ENCODE results near the gene SYAP1. TPM values are rescaled to one million over a fixed set of nuclear protein-coding genes. Genes with fewer than 3 reads are reported as not detected.

The SYAP1 gene
- total and polyA plus RNA-seq, 9 of the 15 experiments (the other 6 are each of a cell fraction or from before 2014, with no cell fraction given), result 5.7 to 35.3 (median 27.6) TPM

DNA sequence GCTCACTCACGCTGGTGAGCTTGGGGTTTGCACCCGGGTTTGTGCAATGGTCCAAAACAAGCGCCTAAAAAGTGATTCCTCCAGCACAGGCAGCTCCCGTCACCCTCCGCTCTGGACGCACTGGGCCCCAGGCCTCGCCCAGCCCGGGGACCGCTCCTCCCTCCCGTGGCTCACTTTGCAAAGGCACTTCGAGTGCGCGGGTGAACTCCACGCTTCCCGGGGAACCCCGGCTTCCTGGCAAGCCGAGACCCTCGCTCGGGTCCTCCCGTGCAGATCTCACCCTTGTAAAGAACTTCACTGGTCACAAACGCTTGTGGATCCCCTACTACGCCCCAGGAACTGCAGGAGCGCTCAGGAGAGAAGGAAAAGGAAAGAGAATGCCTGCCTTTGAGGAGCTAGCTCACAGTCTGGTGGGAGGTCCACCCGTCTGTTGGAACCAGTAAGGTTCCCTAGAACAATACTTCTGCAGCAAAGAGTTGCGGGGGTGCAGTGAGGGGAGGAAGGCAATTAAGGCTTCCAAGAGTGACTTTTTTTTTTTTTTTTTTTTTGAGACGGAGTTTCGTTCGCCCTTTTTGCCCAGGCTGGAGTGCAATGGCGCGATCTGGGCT, 6.8 kb upstream of the SYAP1 start, which contains the start of gene CTPS2 (continued):
- TF ChIP-seq, protein P1, sequence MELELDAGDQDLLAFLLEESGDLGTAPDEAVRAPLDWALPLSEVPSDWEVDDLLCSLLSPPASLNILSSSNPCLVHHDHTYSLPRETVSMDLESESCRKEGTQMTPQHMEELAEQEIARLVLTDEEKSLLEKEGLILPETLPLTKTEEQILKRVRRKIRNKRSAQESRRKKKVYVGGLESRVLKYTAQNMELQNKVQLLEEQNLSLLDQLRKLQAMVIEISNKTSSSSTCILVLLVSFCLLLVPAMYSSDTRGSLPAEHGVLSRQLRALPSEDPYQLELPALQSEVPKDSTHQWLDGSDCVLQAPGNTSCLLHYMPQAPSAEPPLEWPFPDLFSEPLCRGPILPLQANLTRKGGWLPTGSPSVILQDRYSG (tag; conservative IDR thresholded peaks at IDR 0.05; ENCODE audit: low read depth), result no peak
- no peak for TF ChIP-seq ETV5 (CRISPR knock-in tag; IDR thresholded peaks at IDR 0.05; ENCODE audit: low read depth)
- 0 out of 2 replicates have a peak, but pooled peaks have one; percentile 9 for TF ChIP-seq HCFC1 (IDR thresholded peaks at IDR 0.05; ENCODE audit: low read depth, low read length)
- TF ChIP-seq ZBTB8A (IDR thresholded peaks at IDR 0.05; ENCODE audit: partially characterized antibody), result no peak
- TF ChIP-seq, protein P2, sequence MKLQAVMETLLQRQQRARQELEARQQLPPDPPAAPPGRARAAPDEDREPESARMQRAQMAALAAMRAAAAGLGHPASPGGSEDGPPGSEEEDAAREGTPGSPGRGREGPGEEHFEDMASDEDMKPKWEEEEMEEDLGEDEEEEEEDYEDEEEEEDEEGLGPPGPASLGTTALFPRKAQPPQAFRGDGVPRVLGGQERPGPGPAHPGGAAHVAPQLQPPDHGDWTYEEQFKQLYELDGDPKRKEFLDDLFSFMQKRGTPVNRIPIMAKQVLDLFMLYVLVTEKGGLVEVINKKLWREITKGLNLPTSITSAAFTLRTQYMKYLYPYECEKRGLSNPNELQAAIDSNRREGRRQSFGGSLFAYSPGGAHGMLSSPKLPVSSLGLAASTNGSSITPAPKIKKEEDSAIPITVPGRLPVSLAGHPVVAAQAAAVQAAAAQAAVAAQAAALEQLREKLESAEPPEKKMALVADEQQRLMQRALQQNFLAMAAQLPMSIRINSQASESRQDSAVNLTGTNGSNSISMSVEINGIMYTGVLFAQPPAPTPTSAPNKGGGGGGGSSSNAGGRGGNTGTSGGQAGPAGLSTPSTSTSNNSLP (IDR thresholded peaks at IDR 0.05; ENCODE audit: borderline replicate concordance, low read depth, low read length), result no peak
- TF ChIP-seq TEAD1 (CRISPR knock-in tag; IDR thresholded peaks at IDR 0.05), result no peak
- no peak for TF ChIP-seq CBX3 (IDR thresholded peaks at IDR 0.05; ENCODE audit: borderline replicate concordance in 1 of 2, low read length in 2 of 2)
- TF ChIP-seq ELF4 (CRISPR knock-in tag; IDR thresholded peaks at IDR 0.05), result no peak
- TF ChIP-seq RFX7 (CRISPR knock-in tag; IDR thresholded peaks at IDR 0.05), result no peak
- TF ChIP-seq ZNF41 (CRISPR knock-in tag; conservative IDR thresholded peaks at IDR 0.05), result no peak
- no peak for TF ChIP-seq ZNF3 (CRISPR knock-in tag; IDR thresholded peaks at IDR 0.05)
- no peak for TF ChIP-seq ZNF316 (IDR thresholded peaks at IDR 0.05)
- no peak for TF ChIP-seq KAT7 (CRISPR knock-in tag; IDR thresholded peaks at IDR 0.05; ENCODE audit: borderline replicate concordance)
- no peak for TF ChIP-seq SPI1 (IDR thresholded peaks at IDR 0.05; ENCODE audit: borderline replicate concordance, low read depth, low read length)
- no peak for TF ChIP-seq NFRKB (IDR thresholded peaks at IDR 0.05; ENCODE audit: low read depth)
- TF ChIP-seq MYNN (IDR thresholded peaks at IDR 0.05), result no peak
- TF ChIP-seq MYNN (CRISPR knock-in tag; IDR thresholded peaks at IDR 0.05), result no peak
- peak; percentile 88 for TF ChIP-seq KDM5B (IDR thresholded peaks at IDR 0.05; ENCODE audit: insufficient replicate concordance, low read depth, low read length)
- TF ChIP-seq SMAD2 (IDR thresholded peaks at IDR 0.05; ENCODE audit: low read depth, low read length), result no peak
- no peak for TF ChIP-seq NCOA1 (IDR thresholded peaks at IDR 0.05; ENCODE audit: low read depth)
- TF ChIP-seq, protein P3, sequence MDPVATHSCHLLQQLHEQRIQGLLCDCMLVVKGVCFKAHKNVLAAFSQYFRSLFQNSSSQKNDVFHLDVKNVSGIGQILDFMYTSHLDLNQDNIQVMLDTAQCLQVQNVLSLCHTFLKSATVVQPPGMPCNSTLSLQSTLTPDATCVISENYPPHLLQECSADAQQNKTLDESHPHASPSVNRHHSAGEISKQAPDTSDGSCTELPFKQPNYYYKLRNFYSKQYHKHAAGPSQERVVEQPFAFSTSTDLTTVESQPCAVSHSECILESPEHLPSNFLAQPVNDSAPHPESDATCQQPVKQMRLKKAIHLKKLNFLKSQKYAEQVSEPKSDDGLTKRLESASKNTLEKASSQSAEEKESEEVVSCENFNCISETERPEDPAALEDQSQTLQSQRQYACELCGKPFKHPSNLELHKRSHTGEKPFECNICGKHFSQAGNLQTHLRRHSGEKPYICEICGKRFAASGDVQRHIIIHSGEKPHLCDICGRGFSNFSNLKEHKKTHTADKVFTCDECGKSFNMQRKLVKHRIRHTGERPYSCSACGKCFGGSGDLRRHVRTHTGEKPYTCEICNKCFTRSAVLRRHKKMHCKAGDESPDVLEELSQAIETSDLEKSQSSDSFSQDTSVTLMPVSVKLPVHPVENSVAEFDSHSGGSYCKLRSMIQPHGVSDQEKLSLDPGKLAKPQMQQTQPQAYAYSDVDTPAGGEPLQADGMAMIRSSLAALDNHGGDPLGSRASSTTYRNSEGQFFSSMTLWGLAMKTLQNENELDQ (CRISPR knock-in tag; IDR thresholded peaks at IDR 0.05; ENCODE audit: borderline replicate concordance), result no peak
- TF ChIP-seq SMARCC2 (IDR thresholded peaks at IDR 0.05; ENCODE audit: low read depth), result no peak
- TF ChIP-seq, protein P4, sequence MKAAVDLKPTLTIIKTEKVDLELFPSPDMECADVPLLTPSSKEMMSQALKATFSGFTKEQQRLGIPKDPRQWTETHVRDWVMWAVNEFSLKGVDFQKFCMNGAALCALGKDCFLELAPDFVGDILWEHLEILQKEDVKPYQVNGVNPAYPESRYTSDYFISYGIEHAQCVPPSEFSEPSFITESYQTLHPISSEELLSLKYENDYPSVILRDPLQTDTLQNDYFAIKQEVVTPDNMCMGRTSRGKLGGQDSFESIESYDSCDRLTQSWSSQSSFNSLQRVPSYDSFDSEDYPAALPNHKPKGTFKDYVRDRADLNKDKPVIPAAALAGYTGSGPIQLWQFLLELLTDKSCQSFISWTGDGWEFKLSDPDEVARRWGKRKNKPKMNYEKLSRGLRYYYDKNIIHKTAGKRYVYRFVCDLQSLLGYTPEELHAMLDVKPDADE (conservative IDR thresholded peaks at IDR 0.05; ENCODE audit: control insufficient read depth, low read depth, low read length), result 0 out of 2 replicates have a peak, but pooled peaks have one; percentile 7
- TF ChIP-seq MECOM (CRISPR knock-in tag; IDR thresholded peaks at IDR 0.05), result no peak

Data from K562 (cell line).